Testis (tissue), 3 donors: Measurements from ENCODE around the gene ABAT. TPM values are rescaled to one million over a fixed set of nuclear protein-coding genes. Genes with fewer than 3 reads are reported as not detected.

ENCODE experiments used
- DNase-seq: peaks from one replicate; pipeline ENCODE4 v3.0.0-alpha.2; 2019
- H3K27ac ChIP-seq, 2 donors: fragments of 200-600 bp; sonication (generic); one replicate each; pipeline ENCODE4 v1.5.1; 2019
- H3K27me3 ChIP-seq: fragments of 200-600 bp; sonication (generic); one replicate; pipeline ENCODE4 v1.5.1; 2019
- H3K36me3 ChIP-seq: fragments of 200-600 bp; sonication (generic); one replicate; pipeline ENCODE4 v1.5.1; 2017; ENCODE audit warnings: low read depth; ENCODE audit errors: missing control alignments
- H3K4me1 ChIP-seq: fragments of 200-600 bp; sonication (generic); one replicate; pipeline ENCODE4 v1.5.1; 2019
- H3K4me3 ChIP-seq, 2 donors: fragments of 200-600 bp; sonication (generic); one replicate each; pipeline ENCODE4 v1.5.1; 2017 to 2019
- H3K9me3 ChIP-seq: fragments of 200-600 bp; sonication (generic); one replicate; pipeline ENCODE4 v1.5.1; 2017
- POLR2A ChIP-seq: fragments of 450-650 bp; IDR thresholded peaks from one replicate; pipeline ENCODE4 v1.6.1; 2017; ENCODE audit warnings: antibody characterized with exemption, mild to moderate bottlenecking, moderate library complexity
- WGBS, 2 donors: methylation state at CpG; one replicate each; pipeline ENCODE4 v1.1.5; 2018; 5-methylcytosine and 5-hydroxymethylcytosine counted together
- intact Hi-C: fragments of 100-400 bp; cut with DNase I; formaldehyde crosslinking; loops from one replicate; pipeline ENCODE4 v1.15.1; 2023; ENCODE audit warnings: low total_unique reads
- polyA plus RNA-seq: library from polyadenylated mRNA; stranded (reverse); fragments of 350-450 nt; fragmentation: Illumina TruSeq; extraction: RNeasy Lipid Tissue Mini Kit (QIAGEN cat#74804); gene quantifications from one replicate; pipeline ENCODE4 v1.2.3, GENCODE V29; 2014; ENCODE audit warnings: low read depth, low replicate concordance; ENCODE audit not compliant: insufficient read depth
- total RNA-seq, 2 donors: library from RNA; depleted of rRNA; stranded (reverse); fragments of >200 nt; gene quantifications; one replicate each; pipeline ENCODE4 v1.2.3, GENCODE V29; 2016
- TF ChIP-seq, protein P1 (sequence below), 3 experiments: fragments of 450-650 bp in 2 of 3; fragments of 200-600 bp in 1 of 3; sonication (generic) in 1 of 3; IDR thresholded peaks; one replicate each; pipeline ENCODE4 v1.5.1; 2016 to 2019; ENCODE audit warnings: antibody characterized with exemption in 3 of 3, mild to moderate bottlenecking in 2 of 3, moderate library complexity in 1 of 3

Gene ABAT
- total and polyA plus RNA-seq, 3 donors from 2014 or later: 25.3 to 108 (median 71.7) TPM

DNA sequence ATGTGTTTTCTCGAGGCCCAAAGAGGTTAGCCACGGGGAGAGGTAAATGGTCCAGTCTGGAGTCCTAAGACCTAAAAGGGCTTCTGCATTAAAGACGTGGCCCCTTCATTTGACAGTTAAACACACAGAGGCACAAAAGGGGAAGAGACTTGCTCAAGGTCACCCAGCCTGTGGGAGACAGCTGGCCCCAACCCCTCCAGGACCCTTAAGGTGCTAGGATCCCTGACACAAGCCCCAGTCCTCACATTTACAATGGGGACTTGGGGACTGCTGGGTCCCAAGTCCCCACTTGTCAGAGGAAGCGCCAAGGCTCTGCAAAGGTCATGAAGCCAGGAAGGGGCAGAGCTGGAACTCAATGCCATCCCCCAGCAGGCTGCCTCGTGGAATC is 1.7 kb downstream of the ABAT start:
- no peak overlapping the region for H3K4me3 ChIP-seq
- no peak overlapping the region for H3K27ac ChIP-seq
- no peak for DNase-seq
- H3K36me3 ChIP-seq: no peaks in the 10 kb centered on the region
- intact Hi-C loops: no loop called here
- no peaks in the 10 kb centered on the region for H3K27me3 ChIP-seq
- H3K9me3 ChIP-seq: no peaks in the 10 kb centered on the region
- TF ChIP-seq, protein P1, sequence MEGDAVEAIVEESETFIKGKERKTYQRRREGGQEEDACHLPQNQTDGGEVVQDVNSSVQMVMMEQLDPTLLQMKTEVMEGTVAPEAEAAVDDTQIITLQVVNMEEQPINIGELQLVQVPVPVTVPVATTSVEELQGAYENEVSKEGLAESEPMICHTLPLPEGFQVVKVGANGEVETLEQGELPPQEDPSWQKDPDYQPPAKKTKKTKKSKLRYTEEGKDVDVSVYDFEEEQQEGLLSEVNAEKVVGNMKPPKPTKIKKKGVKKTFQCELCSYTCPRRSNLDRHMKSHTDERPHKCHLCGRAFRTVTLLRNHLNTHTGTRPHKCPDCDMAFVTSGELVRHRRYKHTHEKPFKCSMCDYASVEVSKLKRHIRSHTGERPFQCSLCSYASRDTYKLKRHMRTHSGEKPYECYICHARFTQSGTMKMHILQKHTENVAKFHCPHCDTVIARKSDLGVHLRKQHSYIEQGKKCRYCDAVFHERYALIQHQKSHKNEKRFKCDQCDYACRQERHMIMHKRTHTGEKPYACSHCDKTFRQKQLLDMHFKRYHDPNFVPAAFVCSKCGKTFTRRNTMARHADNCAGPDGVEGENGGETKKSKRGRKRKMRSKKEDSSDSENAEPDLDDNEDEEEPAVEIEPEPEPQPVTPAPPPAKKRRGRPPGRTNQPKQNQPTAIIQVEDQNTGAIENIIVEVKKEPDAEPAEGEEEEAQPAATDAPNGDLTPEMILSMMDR (IDR thresholded peaks at IDR 0.05): no peak
- no peak for TF ChIP-seq POLR2A
- 57 to 63% methylated on average over 5 of the region's 5 CpGs for WGBS, 2 donors
- peaks cover 10% of the 10 kb centered on the region for H3K4me1 ChIP-seq

DNA sequence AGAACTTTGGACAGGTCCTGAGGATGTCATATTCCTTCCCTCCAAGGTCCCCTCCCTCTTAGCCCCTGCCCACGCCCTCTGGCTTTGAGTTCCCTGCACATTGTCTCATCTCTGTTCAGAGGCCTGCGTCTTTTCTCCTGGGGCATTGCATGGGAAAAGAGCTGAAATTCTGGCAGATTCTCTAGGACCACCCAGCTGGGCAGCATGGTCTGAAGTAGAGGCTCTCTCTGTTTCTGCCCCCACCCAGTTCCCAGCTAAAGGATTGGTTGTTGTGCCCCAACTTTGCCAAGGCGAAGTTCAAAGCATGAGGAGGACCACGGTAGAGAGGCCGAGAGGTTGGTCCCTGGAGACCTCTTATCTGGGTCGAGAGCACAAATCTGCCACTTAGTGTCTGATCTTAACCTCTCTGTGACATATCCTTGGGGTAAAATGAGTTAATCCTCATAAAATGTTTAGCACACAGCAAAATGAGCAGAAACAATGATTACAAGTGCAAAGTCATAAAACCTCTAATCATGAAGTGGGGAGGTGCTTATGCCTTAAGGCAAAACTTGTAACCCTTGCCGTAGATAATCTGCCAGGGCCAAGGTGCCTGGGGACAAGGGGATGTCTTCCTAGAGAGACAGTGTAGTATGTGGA is 2.4 kb downstream of the ABAT start:
- no peak for DNase-seq
- intact Hi-C loops: no loop called here
- no peak overlapping the region for H3K27ac ChIP-seq
- no peak overlapping the region for H3K4me3 ChIP-seq
- no peaks in the 10 kb centered on the region for H3K36me3 ChIP-seq
- no peaks in the 10 kb centered on the region for H3K27me3 ChIP-seq
- no peak for TF ChIP-seq POLR2A
- TF ChIP-seq, protein P1 (IDR thresholded peaks at IDR 0.05): no peak
- peaks cover 10% of the 10 kb centered on the region for H3K4me1 ChIP-seq
- no peaks in the 10 kb centered on the region for H3K9me3 ChIP-seq
- 57 to 58% methylated on average over 7 of the region's 7 CpGs for WGBS, 2 donors

DNA sequence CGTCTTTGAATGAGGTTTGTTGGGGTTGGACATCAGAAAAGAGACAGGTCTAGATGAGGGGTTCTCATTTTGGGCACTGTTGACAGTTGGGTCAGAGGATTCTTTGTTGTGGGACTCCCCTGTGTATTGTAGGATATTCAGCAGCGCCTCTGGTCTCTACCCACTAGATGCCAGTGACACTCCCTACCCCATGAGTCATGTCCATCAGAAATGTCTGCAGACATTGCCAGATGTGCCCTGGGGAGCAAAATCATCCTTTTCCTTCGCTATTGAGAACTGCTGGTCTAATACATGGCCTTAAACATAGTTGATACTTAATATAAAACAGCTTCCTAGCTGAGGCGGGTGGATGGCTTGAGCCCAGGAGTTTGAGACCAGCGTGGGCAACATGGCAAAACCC is 3.1 kb downstream of the ABAT start:
- no peak overlapping the region for H3K4me3 ChIP-seq
- H3K4me1 ChIP-seq: peaks cover 10% of the 10 kb centered on the region
- intact Hi-C loops: no loop called here
- no peak for TF ChIP-seq POLR2A
- H3K9me3 ChIP-seq: no peaks in the 10 kb centered on the region
- no peak for DNase-seq
- no peak overlapping the region for H3K27ac ChIP-seq
- no peaks in the 10 kb centered on the region for H3K27me3 ChIP-seq
- H3K36me3 ChIP-seq: no peaks in the 10 kb centered on the region
- 89 to 92% methylated on average over 5 of the region's 5 CpGs for WGBS, 2 donors

DNA sequence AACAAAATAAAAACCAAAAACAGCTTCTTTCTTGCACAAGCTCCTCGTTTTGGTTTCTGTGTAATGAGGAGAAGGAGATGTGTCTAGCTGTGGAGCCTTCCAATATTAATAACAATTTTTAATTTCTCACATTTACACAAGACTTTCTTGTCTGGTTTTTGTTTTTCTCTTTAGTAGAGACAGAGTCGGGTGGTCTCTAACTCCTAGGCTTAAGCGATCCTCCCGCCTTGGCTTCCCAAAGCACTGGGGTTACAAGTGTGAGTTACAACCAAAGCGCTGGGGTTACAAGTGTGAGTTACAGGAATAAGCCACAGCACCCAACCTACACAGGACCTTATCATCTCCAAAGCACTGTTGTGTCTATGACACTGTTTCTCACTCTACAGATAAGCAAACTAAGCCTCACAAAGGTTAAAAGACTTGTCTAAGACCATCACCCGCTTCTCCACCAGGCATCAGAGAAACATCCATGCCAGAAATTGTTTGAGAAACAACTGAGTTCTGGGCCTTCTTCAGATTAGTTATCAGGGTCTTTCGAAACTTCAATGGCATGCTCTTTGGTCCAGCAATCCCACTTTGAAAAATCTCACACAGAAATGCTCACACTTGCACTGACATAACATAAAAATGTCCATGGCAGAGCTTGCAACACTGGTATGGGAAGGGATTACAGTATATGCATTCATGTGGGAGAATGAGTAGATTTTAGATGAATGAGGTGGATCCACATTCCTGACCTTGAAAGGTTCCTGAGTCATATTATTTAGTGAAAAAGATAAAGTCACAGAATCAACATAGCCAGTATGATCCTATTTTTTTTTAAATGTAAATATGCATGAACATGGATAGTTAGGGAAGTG is 3.9 kb downstream of the ABAT start:
- Histone ChIP-seq H3K27ac (no peak overlapping the region), H3K27me3 (no peaks in the 10 kb centered on the region), H3K4me1 (peaks cover 10% of the 10 kb centered on the region), H3K4me3 (no peak overlapping the region), H3K9me3 (no peaks in the 10 kb centered on the region), H3K36me3 (no peaks in the 10 kb centered on the region)
- TF ChIP-seq, protein P1 (IDR thresholded peaks at IDR 0.05): no peak
- no peak for TF ChIP-seq POLR2A
- 90 to 92% methylated on average over 7 of the region's 7 CpGs for WGBS, 2 donors
- no peak for DNase-seq
- intact Hi-C loops: no loop called here

DNA sequence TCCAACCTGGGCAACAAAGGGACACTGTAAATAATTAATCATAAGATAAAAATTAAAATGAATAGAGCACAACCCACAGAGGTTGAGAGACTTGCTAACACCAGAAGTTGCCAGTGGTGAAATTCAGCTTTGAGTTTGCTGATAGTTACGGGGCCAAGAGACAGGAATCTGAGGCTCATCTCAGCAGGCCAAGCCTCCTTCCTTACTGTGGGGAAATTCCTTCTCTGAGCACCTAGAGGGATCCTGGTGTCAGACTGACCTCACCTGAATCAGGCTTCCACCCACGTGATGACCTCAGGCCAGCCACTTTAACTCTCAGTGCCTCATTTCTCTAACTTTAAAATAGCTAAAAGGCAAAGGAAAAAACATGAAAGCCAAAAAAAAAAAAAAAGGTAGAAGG is 4.7 kb downstream of the ABAT start:
- Histone ChIP-seq H3K9me3 (no peaks in the 10 kb centered on the region), H3K4me3 (no peak overlapping the region), H3K4me1 (peaks cover 5% of the 10 kb centered on the region), H3K27ac (no peak overlapping the region), H3K27me3 (no peaks in the 10 kb centered on the region), H3K36me3 (no peaks in the 10 kb centered on the region)
- TF ChIP-seq, protein P1 (IDR thresholded peaks at IDR 0.05): no peak
- no peak for TF ChIP-seq POLR2A
- no peak for DNase-seq
- intact Hi-C loops: no loop called here
- 85 to 86% methylated on average over 2 of the region's 2 CpGs for WGBS, 2 donors
